GM20431 (cell line): ENCODE measurements around the gene IL17D.

Source experiments
- in situ Hi-C: fragments of 300-500 bp; cut with MseI, MboI; formaldehyde crosslinking; loops from one replicate; pipeline ENCODE4 v1.15.0; 2020; ENCODE audit warnings: low sequenced_read_pairs; ENCODE audit not compliant: unreplicated experiment

Gene IL17D

DNA sequence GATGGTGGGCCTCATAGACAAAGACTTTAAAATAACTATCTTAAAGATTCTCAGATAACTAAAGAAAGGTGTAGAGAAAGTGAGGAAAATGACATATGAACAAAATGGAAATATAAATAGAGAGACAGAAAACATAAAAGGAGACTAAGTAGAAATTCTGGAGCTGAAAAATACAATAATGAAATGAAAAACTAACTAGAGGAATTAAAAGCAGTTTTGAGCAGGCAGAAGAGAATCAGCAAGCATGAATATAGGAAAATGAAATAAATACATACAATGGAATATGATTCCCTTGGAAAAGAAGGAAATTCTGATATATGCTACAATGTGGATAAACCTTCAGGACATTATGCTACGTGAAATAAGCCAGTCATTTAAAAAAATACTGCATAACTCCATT is 66.3 kb downstream of the IL17D start:
- in situ Hi-C loops: no loop called here
